NCI-H345 treated with DMSO at 0.1 percent for 48 hours (cell line): ENCODE data around the gene AQP2.

Experiments
- DNase-seq: peaks from one replicate; lab custom pipeline; 2025; ENCODE audit not compliant: unreplicated experiment; lab: John Stamatoyannopoulos, UW

The AQP2 gene, protein sequence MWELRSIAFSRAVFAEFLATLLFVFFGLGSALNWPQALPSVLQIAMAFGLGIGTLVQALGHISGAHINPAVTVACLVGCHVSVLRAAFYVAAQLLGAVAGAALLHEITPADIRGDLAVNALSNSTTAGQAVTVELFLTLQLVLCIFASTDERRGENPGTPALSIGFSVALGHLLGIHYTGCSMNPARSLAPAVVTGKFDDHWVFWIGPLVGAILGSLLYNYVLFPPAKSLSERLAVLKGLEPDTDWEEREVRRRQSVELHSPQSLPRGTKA

DNA sequence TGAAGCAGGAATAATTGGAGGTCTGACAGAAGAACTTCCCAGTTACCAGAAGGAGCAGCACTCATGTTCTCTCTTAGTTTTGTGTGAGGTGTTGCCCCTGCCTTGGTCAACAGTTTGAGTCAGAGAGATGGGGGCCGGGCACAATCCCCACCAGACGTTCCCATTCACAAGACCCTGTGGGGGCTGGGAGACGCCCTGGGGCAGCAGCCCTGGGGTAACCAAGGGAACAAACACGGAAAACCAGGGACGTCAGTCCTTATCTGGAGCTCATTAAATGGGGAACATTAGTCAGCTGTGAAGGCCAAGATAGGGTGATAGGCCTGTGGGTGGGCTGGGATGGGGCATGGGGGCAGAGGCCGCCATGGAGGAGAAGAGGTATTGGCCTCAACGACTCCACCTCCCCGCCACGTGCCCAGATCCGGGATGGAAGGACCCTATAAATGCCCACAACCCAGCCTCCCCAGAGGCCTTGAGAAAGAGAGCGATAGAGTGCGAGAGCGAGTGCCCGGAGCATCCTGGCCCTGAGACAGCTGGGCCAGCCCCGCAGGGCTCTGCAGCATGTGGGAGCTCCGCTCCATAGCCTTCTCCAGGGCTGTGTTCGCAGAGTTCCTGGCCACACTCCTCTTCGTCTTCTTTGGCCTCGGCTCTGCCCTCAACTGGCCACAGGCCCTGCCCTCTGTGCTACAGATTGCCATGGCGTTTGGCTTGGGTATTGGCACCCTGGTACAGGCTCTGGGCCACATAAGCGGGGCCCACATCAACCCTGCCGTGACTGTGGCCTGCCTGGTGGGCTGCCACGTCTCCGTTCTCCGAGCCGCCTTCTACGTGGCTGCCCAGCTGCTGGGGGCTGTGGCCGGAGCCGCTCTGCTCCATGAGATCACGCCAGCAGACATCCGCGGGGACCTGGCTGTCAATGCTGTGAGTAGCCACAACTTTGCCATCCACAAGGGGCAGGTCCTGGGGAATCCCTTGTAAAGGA lies at the start of gene AQP2:
Gene AQP2 (plus strand): TSS at position 465 of the 979 bp plus-strand sequence. CDS start 94 bp downstream, at position 559.
- DNase-seq = no peak

DNA sequence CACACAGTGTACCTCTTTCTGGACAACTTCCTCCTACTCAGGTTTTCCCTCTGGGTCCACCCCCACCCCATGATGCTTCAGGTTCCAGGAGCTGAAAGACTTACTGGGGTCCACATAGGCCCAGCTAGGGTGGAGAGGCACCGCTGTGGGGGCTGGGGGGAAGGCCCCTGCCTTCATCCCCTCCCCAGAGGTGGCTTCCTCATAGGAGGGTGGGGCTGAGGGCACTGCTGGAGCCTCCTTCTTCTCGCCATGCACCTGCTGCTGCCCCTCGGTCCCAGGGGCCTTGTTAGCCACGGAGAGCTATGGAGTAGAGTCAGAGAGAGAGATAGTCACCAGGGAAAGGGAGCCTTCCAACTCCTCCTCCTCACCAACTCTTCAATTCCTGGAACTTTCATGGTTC lies 49.5 kb upstream of the AQP2 start:
- no peak for DNase-seq

DNA sequence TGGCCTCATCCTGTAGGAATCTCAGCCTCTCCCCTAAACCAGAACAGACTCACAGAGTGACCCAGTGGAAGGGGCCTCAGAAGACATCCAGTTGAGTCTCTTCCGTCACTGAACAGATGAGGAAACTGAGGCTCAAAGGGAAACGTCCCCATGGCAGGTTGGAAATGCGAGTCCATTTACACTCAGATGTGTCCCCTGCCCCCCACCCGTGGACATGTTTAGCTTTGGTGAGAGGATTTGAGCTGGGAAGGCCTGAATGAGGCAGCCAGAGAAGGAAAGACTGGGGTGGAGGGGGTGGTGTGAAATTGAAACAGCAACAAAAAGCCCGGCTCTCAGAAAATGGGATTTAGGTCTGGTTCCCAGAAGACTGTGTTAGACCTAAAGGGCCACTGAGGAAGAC lies 48.6 kb upstream of the AQP2 start:
- no peak for DNase-seq

DNA sequence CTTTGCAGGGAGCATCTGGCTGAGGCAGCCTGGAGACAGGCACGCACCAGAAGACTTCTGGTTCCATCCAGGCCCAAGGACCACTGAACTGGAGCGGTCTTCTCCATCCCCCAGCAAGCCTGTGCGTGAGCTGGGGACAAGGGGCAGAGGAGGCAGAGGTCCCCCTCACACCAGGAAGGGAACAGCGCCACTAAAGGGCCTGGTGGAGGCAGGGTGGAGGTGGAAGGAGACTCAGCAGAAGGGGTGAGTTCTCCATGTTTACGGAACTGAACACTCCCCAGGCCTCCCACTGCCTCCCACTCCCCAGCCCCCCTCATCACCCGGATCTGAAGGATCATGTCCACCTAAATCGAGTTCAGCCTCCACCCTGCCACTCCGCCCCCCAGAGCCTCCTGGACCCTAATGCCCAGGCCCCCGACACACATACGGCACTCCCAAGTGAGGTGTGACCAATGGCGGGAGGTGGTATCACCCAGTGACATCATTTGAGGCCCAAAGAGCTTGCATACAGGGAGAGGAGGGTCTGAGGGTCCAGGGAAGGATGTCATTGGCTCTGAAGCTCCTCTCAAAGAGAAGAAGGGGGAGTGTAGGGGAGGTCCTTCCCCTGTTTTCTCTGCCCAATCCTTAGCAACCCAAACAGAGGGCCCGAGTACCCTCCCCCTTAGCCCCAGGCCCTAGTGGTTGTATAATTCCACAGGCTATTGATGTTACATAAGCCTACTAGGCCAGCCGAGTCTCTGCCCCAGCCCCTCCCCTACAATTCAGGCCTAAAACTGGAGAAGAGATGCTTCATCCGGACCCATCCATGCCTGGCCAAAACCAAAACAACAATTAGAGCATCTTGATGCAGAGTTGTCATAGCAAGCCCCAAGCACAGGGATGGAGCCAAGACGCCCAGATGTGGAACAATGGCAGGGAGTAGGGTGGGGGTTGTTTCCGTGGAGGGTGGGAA lies 47.9 kb upstream of the AQP2 start:
- DNase-seq = no peak

- DNase-seq = no peak
Measured at GRCh38 chr12:49903351-49903699, 47.2 kb upstream of the AQP2 start.

- DNase-seq = no peak
Measured at GRCh38 chr12:49903700-49904423, 46.7 kb upstream of the AQP2 start, which contains the start of gene FAIM2. Gene FAIM2, minus strand, starts transcription at chr12:49903900. Its CDS starts 108 bp downstream, at chr12:49903792.

DNA sequence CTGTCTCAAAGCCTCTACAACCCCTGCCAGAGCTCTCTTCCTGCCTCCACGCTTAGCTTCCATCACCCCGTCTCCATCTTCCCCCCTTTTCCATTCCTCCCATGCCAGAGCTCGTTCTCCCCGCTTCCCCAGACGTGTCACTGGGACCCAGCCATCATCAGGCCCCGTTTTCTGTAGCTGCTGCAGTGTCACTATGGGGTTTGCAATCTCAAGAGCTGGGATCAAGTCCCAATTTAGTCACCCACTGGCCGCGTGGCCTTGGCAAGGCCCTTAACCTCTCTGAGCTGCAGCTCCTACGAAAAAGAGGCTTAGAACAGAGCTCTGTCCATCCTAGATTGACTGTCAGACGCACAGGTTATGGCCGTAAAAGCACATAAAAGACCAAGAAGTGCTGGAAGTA lies 45.9 kb upstream of the AQP2 start:
- no peak for DNase-seq

DNA sequence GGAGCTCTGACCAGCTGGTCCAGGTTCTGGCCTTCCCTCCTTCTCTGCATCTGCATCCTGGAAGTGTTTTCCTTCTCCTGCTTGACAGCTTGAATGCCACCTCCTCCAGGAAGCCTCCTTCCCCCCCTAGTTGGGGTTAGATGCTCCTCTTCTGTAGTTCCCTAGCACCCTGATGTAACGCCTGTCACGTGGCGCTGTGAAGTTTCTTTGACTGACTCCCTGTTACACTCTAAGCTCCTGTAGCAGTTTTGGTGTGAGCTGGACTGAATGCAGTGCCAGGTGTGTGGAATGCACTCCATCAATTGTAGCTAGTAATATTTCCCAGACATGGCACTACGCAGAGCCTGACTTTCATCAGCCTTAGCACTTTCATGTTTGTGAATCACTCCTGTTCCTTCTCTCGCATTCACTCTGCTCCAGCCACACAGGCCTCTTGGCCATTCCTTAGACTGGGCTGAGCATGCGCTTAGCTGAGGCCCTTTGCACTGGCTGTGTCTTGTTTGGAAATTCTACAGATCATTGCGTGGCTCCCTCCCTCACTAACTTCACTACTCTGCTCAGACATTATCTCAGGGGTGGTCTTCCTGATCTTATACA lies 44.7 kb upstream of the AQP2 start:
- no peak for DNase-seq

DNA sequence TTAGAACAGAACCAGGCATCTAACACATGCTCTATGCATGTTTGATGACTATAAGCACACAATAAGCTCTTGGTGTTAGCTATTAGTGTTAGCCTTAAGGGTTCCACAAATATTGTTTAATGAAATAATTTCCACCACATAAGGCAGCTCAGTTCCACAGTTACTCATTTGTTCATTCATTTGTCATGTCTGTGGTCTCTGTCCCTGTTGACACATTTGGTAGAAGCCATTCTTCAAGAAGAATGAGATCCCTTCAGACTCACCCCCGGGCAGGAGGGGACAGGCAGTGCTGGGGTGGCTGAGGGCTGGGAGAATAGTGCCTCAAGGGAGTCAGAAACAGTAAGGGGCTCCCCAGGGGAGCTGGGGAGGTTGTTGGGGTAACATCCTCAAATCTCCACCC lies 43.2 kb upstream of the AQP2 start:
- no peak for DNase-seq

DNA sequence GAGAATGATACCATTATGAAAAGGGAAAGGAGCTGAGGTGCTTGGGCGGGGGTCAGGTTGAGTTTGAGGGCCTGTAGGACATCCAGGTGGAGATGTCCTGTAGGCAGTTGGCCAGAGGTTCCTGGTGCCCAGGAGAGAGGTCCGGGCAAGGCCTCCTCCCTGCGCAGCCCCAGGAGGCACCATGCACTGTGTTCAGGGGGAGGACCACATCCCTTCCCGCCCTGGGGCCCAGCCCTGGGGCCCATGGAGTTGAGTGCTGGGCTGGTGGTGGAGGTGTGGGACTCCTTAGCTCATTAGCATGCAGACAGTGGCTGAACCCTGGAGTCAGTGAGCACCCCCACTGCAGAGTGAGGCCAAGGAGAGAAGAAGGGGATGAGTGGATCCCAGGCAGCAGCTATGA lies 41.2 kb upstream of the AQP2 start:
- no peak for DNase-seq

GRCh38 chr12:49909826-49910225 lies 40.7 kb upstream of the AQP2 start:
- no peak for DNase-seq

DNA sequence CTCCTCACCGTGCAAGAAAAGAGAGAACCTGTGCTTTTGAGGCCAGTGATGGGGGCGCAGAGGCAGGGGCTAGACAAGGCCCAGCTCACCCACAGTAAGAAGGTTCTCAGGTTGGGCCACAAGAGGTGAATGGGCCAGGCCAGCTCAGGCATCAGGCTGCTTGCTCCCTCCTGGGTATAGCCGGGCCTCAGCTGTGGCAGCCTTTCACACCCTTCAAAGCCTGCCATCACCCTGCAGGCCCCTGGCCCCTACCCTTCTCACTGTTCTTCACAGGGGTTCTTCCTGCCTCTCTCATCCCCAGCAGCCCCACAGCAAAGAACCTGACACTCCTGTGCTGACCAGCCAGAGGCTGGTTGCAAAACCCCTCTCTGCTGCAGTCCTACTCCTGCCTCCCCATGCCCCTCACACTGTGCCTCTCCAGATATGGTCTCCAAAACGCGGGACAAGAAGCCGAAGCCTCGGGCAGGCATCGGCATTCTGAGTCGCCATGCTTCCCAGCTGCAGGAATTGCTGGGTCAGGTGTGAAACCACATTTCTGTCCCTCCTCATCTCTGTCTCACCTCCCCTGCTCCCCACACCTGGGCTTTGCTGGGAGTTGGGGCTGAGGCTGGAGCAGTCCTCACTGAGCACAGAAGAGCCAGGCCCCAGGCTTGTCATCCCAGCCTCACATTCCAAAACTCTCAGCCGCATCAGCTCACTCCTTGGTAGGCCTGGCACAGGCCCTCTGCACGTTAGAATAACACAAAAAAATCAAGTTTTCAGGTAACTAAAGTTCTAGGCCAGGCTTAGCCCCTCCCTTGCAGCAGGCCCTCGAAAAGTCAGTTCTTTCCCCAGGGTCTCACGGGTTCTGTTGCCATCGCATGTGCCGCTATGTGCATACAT lies 40.0 kb upstream of the AQP2 start:
- no peak for DNase-seq

GRCh38 chr12:49911213-49911605 lies 39.3 kb upstream of the AQP2 start:
- DNase-seq = no peak

DNA sequence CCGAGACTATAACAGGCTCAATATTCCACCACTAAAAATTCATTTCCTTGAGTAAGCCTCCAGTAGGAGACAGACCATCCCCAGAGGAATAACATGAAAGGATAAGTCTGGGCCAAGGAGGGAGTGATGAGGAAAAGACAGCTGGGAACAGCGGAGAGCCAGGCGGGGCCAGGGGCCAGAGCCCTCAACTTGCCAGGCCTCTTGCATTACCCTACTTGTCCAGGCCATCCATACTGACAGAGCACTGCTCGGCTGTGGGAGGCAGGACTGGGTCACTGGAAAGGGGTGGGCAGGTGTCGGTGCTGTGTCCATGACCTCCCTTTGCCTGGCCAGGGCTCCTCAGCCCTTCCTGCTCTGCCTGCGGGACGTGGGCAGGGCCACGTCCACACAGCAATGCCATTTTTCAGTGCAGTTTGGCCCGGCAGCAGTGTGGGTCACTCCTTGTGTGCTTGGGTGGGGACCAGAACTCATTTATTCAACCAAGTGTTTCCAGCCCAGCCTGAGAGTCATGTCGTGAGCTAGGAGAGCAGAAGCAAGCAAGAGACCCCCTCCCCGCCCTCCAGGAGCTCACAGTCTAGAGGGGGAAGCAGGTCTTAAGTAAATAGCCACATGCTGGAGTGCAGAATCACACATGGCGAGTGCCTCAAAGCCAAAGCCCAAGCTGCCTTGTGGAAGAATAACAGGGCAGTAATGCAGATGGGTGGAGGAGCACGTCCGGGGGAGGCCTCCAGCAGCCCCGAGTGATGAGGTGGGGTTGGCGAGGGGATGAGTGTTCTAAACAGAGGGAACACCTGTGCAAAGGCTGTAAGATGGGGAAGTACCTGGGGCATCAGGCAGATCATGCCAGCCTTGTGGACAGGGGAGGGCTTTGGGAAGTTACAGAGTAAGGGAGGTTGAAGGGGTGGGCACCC lies 37.9 kb upstream of the AQP2 start:
- no peak for DNase-seq

DNA sequence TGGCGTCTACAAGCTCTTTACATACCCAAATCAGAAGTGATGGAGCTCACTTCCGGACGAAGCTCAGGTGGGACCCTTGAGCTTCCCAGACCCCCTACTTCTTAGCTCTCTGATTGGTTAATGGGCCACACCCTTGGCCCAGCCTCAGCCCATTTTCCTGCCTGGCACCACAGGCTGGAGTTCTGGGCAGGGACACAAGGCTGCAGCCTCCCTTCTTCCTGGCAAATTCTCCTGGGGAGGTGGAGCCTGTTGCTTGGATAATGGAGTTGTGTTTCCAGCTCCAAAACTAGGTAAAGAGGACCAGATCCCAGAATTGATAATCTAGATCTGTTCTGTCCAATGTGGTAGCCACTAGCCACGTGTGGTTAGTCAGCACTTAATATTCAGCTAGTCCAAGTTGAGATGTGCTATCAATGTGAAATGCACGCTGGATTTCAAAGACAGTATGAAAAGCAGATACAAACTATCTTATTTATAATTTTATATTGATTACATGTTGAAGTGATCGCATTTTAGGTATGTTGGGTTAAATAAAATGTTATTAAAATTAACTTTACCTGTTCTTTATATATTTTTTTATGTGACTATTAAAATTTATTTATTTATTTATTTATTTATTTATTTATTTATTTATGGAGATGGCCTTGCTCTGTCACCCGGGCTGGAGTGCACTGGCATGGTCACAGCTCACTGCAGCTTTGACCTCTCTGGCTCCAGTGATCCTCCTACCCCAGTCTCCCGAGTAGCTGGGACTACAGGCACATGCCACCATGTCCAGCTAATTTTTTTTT lies 34.2 kb upstream of the AQP2 start:
- DNase-seq = no peak

- no peak for DNase-seq
Measured at GRCh38 chr12:49917166-49917787, 33.3 kb upstream of the AQP2 start.

- DNase-seq = no peak
Measured at GRCh38 chr12:49917788-49918173, 32.8 kb upstream of the AQP2 start.
